ENCODE results near the gene RNF212.

RNF212 gene

DNA sequence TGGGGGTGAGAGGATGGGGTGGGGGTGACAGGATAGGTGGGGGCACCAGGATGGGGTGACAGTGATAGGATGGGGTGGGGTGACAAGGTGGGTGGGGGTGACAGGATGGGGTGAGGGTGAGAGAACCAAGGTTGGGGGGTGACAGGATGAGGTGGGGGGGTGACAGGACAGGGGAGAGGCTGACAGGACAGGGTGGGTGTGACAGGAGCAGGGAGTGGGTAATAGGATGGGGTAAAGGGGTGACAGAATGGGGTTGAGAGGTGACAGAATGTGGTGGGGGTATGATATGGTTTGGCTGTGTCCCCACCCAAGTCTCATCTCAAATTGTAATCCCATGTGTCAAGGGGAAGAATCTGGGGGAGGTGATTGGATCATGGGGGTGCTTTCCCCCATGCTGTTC lies 26.0 kb downstream of the RNF212 start:
- no peak for DNase-seq

DNA sequence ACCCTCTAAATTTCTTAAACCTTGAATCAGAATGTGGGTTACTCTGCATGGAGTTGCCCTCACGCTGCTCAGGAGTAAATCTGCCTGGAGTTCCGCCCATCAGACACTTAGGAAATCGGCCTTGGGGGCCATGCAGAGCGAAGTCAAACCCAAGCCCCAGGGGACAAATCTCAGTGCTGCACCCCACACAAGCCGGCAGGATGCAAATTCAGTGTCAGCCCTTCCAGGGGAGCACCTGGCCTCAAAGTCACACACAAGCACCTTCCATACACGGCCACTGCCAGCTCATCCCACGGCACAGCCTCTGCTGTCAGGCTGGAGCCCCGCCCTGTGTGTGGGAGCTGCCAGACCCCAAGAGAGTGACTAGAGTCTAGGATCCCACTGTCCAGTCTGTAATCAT lies 27.4 kb downstream of the RNF212 start:
- DNase-seq = no peak

DNA sequence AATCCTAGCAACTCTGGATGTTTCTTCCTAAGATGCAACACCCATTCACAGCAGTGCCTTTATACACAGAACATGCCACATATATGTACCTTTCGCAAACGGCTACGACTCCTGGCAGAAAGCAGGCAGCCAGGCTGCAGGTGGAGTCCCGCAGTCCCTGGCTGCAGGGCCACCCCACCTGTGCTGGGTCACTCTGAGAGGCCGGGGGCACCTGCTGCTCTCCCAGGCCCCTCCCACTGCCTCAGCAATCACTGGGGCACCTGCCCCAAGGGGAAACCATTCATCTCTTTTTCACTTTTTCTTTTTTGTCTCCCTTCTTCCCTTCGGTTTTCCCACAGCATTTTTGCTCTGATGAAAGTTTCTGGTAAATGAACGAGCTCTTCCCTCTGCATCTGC lies 28.0 kb downstream of the RNF212 start:
- no peak for DNase-seq

DNA sequence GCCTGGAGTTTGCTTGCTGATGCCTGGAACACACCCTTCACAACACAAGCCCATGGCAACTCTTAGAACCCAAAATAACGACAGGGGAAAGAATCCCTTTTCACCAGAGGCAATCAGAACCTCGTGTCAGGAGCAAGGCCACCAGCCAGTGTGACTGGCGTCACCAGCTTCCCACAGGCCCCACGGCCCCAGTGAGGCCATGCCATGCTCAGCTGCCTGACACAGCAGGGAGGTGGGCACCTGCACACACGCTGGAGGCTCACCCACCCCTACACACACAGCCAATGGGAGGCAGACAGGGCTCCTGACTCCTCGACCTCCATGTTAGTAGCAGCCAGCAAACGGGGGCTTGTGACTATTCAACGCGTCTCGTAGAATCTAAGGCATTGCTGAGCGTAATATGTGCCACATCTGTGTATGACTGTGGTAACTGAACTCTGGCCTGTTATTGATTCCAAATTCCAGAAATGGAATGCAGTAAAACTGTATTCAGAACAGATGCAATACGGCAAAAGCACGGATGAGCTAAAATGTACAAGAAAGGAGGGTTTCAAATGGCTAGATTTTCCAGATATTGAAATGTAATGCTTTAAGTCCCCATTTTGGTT lies 28.5 kb downstream of the RNF212 start:
- DNase-seq = no peak

DNA sequence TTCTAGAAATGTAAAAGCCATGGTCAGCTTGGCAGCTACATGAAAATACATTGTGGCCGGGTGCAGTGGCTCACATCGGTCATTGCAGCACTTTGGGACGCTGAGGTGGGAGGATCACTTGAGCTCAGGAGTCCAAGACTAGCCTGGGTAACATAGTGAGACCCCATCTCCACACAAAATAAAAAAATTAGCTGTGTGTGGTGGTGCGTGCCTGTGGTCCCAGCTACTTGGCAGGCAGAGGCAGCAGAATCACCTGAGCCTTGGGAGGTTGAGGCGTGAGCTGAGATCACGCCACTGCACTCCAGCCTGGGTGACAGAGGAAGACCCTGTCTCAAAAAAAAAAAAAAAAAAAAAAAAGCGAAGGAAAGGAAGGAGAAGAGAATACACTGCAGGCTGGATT lies 29.0 kb downstream of the RNF212 start:
- no peak for DNase-seq

DNA sequence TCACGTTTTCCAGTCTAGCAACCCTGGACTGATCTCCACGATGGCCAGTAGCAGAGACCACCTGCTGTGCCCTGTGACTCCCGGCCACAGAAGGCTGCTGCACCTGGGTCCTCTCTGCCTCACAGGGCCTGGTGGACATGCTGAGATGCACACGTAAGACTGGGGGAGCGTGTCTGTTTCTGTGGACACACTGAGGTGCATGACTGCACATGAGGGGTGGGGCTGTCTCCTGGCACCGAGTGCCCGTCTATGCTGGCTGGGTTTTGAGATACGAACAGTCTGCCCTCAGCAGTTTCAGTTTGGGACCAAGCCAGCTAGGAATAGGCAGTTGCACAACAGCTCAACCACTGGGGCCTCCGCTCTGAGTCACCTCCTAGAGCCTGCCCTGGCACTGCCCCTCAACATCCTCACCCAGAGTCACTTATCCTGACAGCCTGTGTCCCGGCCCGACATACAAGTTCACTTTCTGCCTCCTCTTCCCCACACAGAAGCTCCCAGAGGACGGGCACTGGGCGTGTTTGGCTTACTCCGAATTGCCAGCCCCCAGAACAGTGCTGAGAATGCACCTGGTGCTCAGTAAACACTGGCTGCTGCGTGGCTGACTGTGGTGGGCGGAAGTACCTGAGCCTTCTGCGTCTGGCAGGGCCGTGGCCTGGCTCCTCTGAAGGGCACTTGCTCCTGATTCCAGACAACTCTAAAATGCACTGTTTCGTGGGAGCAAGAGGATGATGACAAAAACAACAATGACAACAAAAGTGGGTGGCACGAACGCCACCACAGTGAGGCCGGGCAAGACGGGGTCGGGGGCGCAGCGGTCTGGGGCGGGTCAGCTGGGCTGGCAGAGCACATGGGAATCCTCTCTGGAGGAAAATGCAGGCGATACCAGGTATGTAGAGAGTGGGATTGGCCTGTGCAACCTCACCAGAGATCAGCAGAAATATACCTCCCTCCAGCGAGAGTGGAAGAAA lies 30.9 kb downstream of the RNF212 start:
- no peak for DNase-seq

DNA sequence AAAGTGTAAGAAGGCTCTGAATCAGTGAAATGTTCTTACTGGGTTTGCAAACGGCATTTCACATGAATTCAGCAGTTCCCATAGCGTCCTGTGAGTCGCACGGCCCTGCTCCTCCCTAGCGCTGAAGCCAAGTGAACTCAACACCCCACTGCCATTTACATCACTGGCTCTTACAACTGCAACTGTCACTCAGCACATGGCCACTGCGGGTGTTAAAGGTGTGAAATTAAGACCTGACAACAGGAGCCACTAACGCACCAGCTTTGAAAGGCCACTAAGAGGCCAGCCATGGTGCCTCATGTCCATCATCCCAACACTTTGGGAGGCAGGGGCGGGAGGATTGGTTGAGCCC lies 31.7 kb downstream of the RNF212 start:
- DNase-seq = no peak

DNA sequence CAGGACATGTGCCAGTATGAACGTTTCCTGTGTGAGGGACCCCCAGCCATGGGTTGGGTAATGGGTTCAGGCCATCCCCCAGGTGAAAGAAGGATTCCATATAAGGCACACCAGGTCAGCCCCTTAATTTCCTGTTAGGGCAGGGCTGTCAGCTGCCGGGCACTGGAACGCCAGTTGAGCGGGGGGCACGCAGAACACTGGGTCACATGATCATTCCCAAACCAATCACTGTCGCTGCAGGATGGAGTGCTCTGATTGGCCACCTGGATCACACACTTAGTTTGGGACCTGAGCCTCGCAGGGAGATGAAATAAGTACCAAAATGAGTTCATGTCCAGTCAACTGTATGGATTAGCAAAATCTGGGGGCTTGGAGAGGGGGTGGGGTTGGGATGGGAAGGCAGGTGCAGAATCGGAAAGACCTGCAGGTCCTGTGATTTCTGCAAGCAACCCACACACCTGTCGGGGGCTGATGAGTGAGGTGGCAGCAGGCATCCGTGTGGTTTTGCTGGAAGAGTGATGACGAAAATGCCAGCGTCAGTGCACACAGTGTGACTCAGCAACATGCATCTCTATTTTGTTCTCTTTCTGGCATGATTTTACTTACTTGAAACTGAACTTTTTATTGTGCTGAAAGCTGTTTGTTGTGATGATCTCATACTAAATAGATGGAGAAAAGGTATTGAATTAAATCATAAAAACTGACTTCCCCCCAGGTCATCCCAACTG lies 32.2 kb downstream of the RNF212 start:
- no peak for DNase-seq

DNA sequence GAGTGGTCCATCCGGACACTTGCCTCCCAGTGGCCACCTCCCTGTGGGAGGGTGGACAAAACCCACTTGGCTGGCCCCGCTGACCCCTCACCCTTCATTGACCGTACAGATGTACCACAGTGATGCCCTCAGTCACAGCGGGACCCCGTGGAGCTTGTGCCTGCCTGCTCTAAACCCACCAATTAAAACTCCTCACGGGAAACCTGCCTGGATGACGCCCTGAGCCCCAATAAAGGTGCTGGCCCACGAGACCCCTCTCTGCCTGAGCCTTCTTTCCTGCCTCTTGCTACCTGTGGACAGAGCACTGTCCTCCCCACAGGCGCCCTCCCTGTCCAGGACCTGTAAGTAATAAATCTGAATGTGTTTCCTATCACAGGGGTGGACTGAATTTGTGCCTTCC lies 32.9 kb downstream of the RNF212 start:
- no peak for DNase-seq

DNA sequence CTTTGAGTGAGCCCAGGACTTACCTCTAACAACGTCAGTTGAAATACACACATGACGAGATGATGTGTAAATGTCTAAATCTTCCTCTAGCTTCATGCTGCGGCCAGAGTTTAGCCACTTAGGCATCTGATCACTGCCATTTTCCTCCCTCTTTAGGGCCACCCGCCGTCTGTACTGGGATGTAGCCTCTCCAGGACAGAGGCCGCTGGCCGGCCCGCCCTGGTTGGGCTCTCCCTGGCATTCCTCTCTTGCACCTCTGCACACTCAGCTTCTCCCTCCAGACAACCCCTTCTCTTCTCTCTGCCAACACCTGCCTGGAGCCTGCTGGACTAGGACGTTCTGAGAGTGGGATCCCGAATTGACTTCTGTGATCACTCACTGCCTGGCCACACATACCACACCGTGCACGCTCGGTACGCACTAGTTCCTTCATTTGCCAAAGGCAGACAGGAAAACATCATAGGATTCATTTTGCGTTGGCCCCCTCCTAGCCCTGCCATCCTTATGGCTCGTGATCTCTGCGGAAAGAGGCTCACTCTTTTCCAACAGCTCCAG lies 33.6 kb downstream of the RNF212 start:
- no peak for DNase-seq

DNA sequence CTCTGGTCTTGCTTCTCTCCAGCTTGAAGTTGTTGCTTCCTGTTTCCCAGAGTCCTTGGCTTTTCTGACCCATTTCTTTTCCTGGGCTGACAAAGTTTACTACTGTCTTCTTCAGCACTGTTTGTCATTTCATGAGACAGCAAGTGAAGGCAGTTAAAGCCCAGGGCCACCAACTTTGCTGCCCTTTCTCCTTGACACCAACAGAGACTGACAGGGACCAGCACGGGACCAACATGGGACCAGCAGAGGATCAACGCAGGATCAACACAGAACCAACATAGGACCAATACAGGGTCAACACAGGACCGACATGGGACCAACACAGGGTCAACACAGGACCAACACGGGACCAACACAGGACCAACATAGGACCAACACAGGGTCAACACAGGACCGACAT lies 34.9 kb downstream of the RNF212 start:
- no peak for DNase-seq

DNA sequence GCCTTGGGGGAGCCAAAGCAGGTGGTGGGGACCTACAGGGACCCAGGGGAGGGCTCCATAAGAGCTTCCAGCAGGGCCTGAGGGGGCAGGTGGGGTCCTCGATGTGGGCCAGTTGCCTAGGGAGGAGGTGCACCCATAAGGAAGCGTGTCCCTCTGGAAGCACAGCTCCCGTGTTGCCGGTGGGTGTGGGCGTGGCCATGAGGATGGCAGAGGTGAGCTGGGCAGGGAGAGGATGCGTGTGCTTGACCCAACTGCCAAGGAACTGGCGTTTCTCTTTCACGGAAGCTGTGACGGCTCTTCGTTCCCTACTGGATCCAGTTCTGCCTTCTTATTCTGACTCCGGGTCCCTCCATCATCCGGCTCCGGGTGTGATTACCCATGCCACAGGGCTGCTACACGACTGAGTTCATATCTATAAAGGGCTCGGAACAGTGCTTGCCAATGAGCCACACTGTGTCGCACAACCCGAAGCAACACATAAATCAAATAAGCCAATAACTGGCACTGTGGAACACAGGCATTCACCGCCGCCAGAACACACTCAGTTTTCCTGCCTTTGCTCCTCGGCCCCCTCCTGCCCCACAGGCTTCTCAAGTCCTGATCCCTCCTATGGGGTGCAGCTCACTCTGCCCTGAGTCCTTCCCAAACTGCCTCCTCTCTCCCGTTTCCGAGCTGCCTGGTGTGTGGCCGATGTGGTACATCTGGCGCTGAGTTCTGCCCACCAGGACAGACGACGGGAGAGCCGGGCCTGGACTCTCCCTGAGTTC lies 35.5 kb downstream of the RNF212 start:
- DNase-seq = no peak

DNA sequence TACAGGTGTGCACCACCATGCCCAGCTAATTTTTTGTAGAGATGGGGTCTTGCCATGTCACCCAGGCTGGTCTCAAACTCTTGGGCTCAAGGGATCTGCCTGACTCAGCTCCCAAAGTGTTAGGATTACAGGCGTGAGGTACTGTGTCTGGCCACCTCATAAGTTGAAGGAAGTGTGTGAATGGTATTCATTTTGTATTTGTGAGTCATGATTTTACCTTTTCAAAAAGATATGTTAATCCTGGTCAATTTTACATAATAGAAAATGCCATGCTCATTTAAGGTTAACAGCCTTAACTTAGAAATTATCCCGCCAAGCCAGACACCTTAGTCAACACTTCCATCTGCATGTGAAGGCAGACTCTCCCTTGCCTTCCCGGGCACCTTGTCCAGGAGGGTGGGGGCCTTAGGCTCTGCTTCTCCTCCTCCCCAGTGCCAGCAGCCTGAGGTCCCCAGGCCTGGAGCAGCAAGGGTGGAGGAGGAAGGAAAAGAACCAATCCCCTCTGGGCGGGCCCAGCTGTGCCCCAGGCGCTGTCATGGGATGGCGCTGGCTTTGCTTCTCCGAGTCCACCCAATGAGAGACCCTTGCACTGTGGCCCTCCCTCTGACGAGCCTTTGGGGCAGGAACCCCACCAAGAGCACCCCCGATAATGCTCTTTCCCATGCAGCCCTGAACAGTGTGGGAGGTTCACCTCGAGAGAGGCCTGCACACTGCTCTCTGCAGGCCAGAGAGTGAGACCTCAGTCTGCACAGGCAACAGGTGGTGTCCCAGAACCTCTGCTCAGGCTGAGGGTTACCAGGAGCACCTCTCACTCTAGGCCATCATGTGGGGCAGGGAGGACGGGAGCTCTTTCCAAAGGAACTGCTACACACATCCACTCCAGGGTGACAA lies 37.3 kb downstream of the RNF212 start:
- no peak for DNase-seq

DNA sequence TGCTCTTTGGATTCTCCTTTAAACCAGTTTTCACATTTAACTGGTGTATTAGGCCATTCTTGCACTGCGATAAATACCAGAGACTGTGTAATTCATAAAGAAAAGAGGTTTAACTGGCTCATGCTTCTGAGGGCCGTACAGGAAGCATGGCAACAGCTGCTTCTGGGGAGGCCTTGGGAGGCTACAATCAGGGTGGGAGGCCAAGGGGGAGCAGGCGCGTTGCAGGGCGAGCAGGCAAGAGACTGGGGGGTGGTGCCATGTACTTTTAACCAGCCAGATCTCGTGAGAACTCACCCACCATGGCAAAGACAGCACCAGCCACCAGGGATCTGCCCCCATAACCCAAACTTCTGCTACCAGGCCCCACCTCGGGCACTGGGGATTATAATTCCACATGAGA lies 38.1 kb downstream of the RNF212 start:
- no peak for DNase-seq

DNA sequence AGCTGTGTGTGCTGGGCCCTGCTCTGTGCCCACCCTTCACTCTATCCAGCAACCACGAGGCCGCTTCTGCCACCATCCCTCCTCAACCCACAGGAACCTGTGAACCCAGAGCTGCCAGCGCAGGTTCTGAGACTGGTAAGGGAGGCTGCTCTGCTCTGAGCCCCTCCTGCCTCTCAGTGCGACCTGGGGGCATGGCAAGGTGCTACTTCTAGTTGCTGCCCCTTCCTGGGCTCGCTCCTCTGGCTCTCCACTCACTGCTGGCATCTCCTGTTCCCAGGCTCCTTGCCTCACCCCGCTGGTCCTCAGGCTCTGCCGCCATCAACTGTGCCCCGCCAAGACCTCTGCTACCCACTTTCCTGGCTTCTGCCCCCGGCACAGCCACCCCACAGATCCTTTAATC lies 39.3 kb downstream of the RNF212 start:
- no peak for DNase-seq

DNA sequence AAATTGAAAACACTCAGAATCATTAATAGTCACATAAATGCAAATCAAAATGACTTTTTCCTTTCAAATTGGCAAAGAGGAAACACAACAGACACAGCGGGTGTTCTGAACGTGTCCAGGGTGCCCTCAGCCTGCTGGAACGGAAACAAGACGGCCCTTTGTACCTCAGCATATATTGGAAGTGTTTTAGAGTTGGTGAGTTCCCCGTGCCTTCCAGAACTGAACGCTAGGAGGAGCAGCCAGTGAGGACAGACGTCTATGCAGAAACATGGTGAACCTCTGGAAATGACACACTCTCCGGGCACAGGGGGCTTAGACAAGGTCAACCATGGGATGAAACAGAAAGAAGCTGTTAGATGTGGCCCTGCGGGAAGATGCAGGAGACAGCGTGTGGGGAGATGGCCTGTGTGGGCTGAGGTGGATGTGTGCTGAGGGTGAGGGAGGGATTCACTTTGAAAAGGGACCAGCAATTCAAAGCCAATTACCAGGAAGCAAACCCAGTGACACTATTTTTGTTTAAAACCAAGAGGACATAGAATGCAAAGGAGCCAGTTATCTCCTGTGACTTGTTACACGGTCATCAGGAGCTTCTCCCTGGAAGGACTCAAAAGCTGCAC lies 40.4 kb downstream of the RNF212 start:
- peak; percentile 57 to 76 for DNase-seq

DNA sequence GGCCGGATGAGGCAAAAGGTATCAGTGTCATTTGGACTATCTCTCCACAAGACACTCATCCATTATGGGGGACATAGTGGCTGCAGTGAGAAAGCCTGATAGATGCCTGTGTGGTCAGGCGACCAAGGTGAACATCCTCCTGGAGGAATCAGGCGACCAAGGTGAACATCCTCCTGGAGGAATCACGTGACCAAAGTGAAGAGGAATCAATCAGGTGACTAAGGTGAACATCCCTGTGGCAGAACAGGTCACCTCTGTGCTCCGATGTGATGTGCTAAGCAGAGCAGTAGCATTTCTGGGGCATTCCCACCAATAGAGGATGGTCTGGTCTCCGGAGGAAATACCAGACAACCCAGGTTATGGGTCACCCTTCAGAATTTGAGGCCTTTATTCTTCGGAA lies 44.0 kb downstream of the RNF212 start:
- no peak for DNase-seq

DNA sequence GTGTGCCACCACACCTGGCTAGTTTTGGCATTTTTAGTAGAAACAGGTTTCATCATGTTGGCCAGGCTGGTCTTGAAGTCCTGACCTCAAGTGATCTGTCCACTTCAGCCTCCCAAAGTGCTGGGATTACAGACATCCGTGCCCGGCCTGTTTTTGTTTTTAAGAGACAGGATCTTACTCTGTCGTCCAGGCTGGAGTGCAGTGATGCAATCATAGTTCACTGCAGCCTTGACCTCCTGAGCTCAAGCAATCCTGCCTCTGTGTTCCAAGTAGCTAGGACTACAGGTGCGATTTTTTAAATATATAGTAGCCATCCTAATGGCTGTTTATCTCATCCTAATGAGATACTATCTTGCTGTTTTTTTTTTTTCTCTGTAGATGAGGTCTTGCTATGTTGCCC lies 47.6 kb downstream of the RNF212 start:
- DNase-seq = no peak

DNA sequence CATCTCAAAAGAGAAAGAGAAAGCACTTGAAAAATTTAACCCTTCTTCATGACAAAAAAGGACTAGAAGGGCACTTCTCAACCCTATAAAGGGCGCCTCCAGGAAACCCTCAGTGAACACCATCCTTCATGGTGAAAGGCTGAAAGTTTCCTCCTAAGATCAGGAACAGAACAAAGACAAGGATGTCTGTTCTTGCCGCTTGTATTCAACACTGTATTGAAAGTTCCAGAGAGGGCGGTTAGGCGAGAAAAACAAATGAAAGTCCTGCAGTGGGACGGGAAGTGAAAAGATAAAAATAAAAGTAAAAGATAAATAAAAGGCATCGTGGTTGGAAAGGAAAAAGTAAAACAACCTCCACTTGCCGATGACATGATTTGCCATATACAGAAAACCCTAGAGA lies 50.9 kb downstream of the RNF212 start:
- DNase-seq = no peak

DNA sequence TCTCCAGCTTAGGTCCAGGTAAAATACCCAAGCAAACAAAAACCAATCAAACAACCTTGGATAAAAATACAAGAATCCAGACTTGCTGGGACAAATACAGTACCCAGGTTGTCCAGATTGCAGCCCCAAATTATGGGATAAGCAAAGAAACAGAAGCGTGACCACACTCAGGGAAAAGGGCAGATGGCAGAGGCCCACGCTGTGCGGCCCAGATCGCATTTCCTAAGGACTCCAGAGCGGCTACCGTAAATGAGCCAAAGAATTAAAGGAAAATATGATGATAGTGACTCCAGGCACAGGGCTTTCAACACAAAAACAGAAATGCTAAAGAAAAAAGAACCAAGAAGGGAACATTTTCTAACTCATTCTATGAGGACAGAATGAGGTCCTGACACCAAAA lies 51.6 kb downstream of the RNF212 start:
- no peak for DNase-seq

DNA sequence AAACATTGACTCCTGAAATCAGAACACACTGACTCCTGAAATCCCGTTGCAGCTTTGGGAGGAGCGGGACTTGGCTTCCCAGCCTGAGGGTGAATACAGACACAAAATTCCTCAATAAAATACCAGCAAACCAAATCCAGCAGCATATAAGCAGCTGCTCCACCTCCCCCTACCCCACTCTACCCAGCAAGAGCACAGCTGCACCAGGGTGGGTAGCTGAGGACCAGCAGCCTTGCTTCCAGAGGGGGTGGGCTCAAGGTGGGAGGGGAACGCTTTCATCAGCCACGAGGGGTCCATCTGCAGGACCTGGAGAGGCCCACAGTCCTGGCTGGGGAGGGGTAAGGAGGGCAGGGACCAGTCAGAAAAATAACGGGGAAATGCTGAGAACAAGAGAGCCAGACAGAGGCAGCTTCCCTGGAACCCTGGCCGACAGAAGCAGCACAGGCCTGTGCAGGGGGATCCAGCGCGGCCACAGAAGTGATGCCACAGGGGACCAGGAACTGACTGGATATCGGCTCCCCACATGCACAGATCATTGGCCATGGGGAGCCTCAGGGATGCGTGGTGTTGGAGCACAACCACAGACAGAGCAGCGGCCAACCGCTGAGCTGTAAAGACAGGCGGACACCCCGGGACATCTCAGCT lies 52.2 kb downstream of the RNF212 start:
- DNase-seq = no peak
